ENCODE data around the gene DRGX.

DRGX gene

GRCh38 chr10:49338604-49339003 lies 57.3 kb downstream of the DRGX start:
- no peak for DNase-seq (ENCODE audit: low read depth)

- no peak for DNase-seq (ENCODE audit: low read depth)
Measured at GRCh38 chr10:49335364-49335972, 60.4 kb downstream of the DRGX start.

- no peak for DNase-seq (ENCODE audit: low read depth)
Measured at GRCh38 chr10:49334964-49335363, 60.9 kb downstream of the DRGX start.

GRCh38 chr10:49333192-49333591 lies 62.7 kb downstream of the DRGX start:
- no peak for DNase-seq (ENCODE audit: low read depth)

- no peak for DNase-seq (ENCODE audit: low read depth)
Measured at GRCh38 chr10:49332768-49333167, 63.1 kb downstream of the DRGX start.

- no peak for DNase-seq (ENCODE audit: low read depth)
Measured at GRCh38 chr10:49332333-49332732, 63.6 kb downstream of the DRGX start.

GRCh38 chr10:49331431-49331830 lies 64.5 kb downstream of the DRGX start:
- DNase-seq (ENCODE audit: low read depth) = no peak

- no peak for DNase-seq (ENCODE audit: low read depth)
Measured at GRCh38 chr10:49330127-49330665, 65.7 kb downstream of the DRGX start.

- DNase-seq (ENCODE audit: low read depth) = no peak
Measured at GRCh38 chr10:49329146-49329505, 66.8 kb downstream of the DRGX start.

- DNase-seq (ENCODE audit: low read depth) = no peak
Measured at GRCh38 chr10:49328401-49329145, 67.3 kb downstream of the DRGX start.

GRCh38 chr10:49327036-49327813 lies 68.7 kb downstream of the DRGX start:
- DNase-seq (ENCODE audit: low read depth) = no peak

- no peak for DNase-seq (ENCODE audit: low read depth)
Measured at GRCh38 chr10:49325916-49326783, 69.7 kb downstream of the DRGX start.

- no peak for DNase-seq (ENCODE audit: low read depth)
Measured at GRCh38 chr10:49325131-49325915, 70.6 kb downstream of the DRGX start.

GRCh38 chr10:49324711-49325110 lies 71.2 kb downstream of the DRGX start:
- no peak for DNase-seq (ENCODE audit: low read depth)

- no peak for DNase-seq (ENCODE audit: low read depth)
Measured at GRCh38 chr10:49323896-49324270, 72.0 kb downstream of the DRGX start.

- DNase-seq (ENCODE audit: low read depth) = no peak
Measured at GRCh38 chr10:49323171-49323895, 72.6 kb downstream of the DRGX start.

GRCh38 chr10:49322371-49323170 lies 73.3 kb downstream of the DRGX start:
- DNase-seq (ENCODE audit: low read depth) = no peak

GRCh38 chr10:49321021-49321420 lies 74.9 kb downstream of the DRGX start:
- DNase-seq (ENCODE audit: low read depth) = no peak

GRCh38 chr10:49320191-49320590 lies 75.7 kb downstream of the DRGX start:
- no peak for DNase-seq (ENCODE audit: low read depth)

GRCh38 chr10:49319206-49319605 lies 76.7 kb downstream of the DRGX start:
- no peak for DNase-seq (ENCODE audit: low read depth)
